ENCODE measurements around the gene CKS2.
"Not testable (repeated sequence)": the region's sequence is repeated elsewhere in the genome, so short reads cannot be mapped to it uniquely, and the experiment has no call there.

The CKS2 gene

DNA sequence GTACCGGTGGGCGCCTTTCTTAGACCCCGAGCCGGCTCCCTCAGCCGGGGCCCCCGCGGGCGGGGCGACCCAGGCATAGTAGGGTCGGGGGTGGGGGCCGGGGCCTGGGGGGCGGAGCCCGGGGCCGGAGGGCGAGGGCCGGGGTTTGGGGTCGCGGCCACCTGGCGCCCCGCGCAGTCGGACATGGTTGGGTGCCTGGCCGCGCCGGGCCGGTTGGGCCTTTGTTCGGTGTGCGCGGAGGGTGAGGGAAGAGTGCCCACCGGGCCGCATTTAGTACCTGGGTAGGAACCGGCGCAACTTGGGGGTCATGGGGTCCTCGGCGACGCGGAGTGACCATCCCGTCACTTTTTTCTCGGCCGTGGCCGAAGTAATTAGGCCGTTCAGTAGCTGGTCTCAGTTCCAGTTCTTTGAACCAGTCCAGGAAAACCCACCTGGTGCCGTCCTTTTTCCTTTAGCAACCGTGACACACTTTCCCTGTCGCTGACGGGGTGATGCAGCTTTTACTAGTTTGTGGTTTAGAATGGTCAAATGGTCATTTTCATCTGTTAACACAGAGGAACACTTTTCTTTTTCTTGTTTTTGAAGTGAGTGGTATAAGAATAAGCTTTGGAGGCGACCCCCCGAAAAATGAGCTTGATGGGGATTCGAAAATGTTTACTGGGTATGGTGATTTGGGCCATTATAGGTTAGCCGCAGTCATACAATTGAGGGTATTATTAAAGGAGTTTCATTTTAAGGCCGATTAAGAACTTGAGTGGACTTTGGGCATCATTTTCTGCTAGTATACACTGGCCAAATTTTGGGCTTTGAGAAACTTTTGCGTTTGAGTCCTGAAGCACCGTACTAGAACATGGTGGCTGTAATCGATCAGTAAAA, 589 bp downstream of the CKS2 start:
- DNase-seq, result no peak

DNA sequence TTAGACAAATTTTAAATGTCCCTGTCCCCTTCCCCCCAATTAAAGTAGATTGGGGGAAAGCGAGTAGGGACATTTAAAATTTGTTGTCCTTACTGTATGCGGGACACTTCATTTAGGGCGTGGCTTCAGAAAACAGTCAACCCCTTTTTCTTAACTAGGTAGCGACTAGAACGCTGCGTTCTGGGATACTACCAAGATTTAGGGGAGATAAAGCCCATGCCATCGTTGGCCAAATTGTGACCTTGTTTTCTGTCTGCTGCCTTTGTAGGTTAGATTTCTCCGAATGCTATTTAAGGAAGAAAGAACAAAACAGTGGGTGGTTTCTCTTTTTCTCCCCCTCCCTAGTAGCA, 1.2 kb downstream of the CKS2 start:
- no peak for DNase-seq

DNA sequence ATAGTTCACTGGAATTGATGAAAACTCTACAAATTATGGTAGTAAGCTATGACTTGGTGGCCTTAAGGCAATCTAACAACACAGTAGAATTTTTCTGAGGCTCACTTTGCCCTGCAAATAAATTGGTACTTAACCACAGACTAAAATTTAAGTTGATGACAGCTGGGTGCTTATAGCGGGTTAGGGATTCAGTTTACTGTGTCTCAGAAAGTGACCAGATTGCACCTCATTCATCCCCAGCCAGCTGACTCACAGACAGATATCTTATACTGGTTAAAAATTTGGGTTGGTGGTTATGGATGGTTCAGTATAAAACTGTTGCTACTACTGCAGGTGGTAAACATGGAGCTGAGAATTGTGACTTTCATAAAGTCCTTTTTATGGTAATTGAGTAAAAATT, 2.8 kb downstream of the CKS2 start:
- no peak for DNase-seq

DNA sequence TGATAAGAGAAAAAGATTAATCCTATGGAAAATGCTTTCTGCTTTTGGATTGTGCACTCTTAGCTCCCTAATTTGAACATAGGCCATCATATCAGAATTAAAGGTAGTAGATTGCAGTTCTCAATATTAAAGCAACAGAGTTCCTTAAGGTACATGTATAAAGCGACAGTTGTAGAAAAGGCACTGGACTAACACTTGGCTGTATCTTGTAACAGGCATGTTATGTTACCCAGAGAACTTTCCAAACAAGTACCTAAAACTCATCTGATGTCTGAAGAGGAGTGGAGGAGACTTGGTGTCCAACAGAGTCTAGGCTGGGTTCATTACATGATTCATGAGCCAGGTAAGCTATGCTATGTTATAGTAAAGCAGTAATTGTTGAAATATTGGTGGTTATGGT, 4.0 kb downstream of the CKS2 start:
- DNase-seq, result no peak

DNA sequence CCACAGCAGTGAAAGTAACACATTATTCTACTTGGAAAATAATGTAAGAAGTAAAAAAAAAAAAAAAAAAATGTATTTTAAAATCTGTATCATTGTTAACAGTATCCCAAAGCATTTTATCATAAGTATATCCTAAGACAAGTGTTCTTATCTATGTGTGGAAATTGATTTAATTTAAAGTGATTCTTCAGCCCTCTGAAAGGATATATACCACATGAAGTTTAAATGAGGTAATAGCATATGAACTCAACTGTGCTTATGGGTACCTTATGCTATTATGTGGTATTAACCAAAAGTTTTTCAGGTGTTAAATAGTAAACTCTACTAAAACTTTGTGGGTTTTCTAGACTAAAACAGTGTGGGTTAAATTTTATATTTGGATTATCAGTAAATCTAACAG, 4.5 kb downstream of the CKS2 start:
- no peak for DNase-seq

DNA sequence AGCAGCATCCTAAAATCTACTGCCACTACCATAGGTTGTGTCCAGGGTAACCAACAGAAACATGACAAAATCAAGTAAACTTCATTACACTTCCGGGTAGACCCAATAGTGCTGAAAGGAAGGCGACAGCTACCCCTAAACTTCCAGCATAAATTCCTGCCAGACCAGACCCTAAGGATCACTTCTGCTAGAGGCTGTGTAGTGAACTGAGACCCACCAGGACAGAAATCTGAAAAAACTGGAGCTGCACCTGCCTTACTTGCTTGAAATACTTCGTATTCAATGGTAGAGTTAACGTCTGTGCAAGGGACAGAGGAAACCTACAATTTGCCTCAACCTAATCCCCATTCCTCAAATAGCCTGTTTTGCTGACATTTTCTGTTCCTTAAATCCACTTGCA, 6.3 kb downstream of the CKS2 start:
- no peak for DNase-seq

DNA sequence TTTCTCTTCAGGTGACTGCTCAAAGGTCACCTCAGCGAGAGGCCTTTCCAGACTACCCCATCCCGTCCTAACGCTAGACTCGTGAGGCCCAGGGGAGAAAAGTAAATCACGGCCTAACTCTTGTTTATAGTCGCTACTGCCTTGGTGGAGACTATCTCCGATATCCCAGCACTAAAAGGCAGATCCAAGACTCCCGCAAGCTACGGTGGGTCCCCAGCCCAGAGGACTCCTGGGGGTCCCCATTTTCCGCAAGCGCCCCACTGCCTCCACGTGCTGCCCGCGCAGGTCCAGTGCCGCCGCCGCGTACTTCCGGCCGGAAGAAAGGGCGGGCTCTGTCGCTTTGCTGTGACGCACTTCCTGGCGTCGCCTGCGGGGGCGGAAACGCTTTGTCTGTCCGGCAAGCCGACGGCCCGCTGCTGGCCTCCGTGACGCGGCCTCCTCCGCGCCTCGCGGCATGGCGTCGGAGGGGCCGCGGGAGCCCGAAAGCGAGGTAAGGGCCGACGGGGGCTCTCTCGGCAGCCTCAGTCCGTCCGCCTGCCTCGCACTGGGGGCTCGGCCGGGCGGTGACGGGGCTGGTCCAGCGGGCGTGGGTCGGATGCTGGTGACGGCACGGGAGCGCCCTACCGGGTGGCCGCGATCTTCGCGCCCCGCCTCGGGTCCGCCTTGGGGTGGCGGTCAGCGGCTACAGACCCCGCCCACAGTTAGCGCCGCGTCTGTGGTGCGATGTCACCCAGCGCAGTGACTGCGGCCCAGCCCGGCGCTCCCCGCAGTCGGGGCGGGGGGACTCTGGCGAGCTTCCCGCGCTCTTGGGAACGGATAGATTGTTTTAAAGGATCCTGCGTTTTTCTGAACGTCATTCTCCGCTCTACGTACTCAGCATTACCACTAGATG, 7.4 kb downstream of the CKS2 start, which contains the start of gene SECISBP2:
SECISBP2 (plus strand) TSS at position 378 of the 892 bp plus-strand sequence; CDS start at position 455, 77 bp downstream.
- peak; percentile 99 for DNase-seq

DNA sequence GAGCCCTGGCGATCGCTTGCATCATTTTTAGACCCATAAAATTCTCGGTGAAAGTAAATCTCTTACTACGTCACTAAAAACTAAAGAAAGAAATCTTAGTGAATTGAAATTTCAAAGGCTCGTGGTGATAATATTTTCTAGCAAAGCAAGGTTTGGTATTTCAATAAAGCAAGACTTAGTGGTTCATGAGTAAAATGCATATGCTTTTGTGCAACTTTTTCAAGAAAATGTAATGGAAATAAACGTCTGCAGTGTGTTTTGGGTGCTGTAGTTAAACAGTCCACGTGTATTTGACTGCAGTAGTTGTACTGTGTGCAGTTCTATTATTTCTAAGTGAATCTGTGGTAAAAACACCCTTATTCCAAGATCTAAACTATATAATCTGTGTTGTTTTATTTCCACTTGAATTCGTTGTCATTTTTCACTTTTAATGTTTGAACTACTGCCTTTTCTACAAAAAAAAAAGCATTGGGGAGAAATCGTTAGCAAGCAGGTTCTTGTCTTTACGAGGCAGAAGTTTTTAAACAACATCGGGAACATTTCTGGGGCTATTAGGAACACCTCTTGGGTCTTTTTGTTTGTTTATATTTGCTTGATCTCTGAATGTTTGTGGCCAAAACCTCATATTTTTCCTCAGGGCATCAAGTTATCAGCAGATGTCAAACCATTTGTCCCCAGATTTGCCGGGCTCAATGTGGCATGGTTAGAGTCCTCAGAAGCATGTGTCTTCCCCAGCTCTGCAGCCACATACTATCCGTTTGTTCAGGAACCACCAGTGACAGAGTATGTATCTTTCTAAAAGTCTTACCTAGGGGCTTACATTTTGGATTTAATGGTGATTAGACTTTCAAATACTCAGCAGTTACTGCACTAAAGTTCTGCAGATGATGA, 8.3 kb downstream of the CKS2 start:
- DNase-seq, result no peak

DNA sequence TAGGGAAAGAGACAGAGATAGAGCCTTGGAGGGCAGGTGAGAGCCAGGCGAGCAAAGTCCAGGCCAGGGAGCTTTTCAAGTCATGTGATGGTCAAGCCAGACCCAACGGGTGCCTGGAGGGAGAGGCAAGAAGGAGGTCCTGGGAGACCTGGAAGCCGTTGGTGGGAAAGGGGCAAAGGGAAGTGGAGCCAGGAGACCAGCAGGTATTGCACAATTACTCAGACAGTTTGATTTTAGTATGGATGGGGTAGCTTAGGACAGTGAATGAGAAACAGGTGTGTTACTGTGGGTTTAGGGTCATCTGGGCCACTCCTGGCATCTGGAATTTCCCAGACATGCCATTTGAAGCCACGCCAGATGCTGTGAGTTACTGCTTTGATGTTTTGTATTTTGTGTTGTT, 12.4 kb downstream of the CKS2 start:
- DNase-seq, result no peak

DNA sequence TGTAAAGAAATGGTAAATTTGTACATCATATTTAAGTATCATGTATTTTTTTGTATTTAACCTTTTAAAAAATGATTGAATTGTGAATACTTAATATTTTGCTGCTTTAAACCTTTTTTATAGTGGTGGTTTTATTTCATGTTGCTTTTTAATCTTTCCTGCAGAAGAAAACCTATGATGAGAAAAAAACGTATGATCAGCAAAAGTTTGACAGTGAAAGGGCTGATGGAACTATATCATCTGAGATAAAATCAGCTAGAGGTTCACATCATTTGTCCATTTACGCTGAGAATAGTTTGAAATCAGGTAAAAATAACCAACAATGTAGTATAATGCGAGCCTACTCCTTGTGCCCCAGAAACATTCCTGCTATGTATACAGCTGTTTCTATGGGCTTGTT, 14.7 kb downstream of the CKS2 start:
- DNase-seq, result no peak

DNA sequence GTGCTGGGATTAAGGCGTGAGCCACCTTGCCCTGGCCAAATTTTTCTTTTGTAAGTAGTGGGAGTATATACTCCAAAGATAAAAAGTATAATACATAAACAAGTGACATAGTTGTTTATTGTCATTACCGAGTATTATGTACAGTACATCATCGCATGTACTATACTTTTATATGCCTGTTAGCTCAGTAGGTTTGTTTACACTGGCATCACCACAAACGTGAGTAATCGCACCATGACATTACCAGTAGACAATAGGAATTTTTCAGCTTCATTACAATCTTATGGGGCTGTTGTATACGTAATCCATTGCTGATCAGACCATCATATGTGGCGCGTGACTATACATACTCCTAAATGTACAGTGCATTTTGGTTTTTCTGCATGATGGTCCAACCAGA, 17.1 kb downstream of the CKS2 start:
- DNase-seq, result no peak

DNA sequence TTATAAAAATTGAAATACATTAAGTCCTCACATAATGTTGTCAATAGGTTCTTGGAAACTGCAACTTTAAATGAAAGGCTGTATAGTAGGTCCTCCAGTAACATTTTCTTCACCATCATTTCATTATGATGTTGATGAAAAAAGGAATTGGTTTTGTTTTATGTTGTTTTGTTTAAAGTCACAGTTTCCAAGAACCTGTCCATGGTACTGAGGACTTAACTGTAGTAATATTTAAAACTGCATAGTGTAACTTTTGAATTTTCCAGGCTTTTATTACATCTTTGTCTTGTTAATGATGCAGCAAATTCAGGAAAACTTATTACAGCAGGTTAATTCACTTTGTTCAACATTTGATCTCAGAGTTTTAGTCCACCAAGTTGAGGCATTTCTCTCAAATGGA, 18.9 kb downstream of the CKS2 start:
- DNase-seq, result no peak

DNA sequence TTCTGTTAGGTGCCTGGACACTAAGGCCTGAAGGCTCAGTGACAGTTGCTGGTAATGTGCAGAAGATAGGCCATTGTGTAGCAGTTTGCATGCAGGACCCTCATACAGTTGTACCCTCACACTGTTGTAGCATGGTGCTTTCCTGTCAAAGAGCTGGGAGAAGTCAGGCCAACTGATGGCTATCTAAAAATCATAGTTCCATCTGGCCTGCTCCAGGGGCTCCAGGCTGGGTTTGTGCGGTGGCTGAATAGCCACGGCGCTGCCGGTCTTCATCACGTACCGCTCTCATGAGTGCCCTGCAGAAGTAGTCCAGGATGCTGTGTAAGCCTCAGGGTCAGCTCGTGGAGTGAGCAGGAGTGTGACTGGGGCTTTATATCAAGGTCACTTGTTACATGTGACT, 19.5 kb downstream of the CKS2 start:
- no peak for DNase-seq

DNA sequence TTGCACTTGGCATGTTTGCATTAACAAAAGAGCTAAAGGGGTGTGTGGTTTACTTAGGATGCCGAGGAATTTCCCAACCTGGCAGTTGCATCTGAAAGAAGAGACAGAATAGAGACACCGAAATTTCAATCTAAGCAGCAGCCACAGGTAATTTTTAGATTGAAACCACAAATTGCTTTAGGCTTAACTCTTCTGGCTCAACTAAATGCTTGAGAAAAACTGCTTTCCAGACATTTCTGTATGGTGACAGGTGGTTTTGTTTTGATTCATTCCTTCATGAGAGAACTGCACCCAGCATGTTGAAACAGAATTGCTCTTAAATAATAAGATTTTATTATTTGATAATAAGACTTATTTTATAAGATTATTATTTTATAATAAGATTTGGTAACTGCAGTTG, 28.8 kb downstream of the CKS2 start:
- no peak for DNase-seq

DNA sequence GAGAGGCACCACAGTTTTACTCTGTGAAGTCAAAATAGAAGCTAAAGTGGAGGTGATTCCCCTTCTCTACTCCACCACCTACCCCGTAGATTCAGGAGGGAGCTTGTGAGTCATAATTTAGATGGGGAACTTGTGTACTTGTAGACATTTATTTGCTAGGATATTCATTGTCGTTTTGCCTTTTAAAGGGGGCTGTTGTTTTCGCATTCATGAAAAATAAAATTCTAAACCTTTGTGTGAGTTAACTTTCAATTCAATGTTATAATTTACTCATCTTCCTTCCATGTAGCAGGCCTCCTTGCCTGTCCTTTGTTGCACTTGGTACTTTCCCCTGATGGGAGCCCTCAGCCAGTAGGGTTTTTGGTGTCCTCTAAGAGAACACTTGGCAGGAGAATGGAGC, 29.3 kb downstream of the CKS2 start:
- no peak for DNase-seq

DNA sequence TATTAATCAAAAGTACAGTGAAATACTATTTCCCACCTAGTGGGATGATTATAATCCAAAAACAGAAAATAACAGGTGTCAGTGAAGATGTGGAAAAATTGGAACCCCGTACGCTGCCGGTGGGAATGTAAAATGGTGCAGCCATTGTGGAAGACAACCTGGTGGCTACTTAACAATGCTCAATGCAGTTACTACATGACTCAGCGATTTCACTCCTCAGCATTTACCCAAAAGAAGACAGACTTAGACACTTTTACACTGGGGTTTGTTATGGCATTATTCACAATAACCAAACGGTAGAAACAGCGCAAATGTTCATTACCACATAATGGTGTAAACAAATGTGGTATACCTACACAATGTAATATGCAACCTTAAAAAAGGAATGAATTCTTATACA, 31.2 kb downstream of the CKS2 start:
- no peak for DNase-seq

DNA sequence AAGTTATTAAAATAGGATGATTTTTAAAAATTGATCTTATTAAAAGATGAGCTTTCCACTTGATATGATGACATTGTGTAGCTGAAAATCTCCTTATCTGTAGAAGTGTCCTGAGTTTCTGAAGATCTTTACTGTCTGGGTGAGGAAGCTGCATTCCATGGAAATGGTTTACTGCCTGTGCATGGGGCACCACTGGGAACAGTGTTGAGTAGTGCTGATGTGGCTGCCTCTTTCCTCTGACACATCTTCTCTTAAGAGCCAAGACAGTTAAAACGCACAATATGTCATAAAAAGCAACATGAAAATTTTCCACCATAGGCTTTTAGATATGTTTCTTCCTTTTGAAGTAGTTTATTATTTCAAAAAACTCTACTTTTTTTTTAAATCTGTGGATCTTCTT, 32.0 kb downstream of the CKS2 start:
- DNase-seq, result no peak

DNA sequence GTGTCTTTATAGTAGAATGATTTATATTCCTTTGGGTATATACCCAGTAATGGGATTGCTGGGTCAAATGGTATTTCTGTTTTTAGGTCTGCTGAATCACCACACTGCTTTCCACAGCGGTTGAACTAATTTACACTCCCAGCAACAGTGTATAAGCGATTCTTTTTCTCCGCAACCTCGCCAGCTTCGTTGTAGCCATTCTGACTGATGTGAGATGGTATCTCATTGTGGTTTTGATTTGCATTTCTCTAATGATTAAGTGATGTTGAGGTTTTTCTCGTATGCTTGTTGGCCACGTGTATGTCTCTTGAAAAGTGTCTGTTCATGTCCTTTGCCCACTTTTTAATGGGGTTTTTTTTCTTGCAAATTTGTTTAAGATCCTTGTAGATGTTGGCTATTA, 32.8 kb downstream of the CKS2 start:
- DNase-seq, result not testable (repeated sequence)

DNA sequence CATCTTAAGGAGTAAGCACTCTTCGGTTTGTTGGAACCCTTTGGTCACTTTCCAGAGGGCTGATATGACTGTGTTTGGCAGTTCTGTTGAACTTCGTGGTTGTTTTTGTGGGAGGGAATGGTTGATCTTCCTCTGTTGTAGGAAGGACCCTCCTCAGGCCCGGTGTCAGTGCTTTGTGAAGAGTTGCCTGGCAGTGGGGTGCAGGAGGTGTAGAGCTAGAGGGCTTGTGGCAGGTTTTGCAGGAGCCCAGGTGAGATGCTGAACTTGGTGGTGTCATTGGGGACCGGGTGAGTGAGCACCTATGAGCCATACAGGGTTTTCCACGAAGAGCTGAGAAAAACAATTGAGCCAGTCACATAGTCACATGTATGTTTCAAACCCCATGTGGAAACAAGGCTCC, 34.5 kb downstream of the CKS2 start:
- DNase-seq, result no peak

DNA sequence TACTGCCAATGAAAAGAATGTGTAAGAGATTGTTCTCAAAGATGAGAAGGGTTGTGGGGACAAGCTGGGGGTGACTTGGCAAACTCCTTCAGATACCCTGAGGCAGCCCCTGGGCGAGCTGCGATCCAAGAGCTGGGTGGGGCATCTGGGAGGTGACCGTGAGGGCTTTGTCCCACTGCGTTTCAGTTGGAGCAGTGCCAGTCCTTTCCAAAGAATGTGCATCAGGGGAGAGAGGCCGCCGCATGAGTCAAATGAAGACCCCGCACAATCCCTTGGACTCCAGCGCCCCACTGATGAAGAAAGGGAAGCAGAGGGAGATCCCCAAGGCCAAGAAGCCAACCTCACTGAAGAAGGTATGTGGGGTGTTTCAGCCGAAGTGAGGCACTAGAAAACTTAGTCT, 35.7 kb downstream of the CKS2 start:
- no peak for DNase-seq

DNA sequence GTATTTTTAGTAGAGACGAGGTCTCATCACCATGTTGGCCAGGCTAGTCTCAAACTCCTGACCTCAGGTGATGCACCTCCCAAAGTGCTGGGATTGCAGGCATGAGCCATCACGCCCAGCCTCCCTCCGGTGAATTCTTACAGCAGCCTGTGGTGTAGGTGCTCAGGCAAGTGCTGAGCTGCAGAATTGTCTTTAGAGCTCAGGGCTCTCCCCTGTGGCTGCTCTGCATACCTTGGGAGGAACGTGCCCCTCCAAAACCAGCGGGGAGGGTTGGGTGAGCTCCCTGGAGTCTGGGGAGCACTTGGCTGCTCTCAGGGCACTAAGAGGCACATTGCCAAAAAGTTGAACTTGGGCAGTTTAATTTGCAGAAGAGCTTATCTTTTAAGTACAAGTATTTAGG, 36.7 kb downstream of the CKS2 start:
- no peak for DNase-seq

DNA sequence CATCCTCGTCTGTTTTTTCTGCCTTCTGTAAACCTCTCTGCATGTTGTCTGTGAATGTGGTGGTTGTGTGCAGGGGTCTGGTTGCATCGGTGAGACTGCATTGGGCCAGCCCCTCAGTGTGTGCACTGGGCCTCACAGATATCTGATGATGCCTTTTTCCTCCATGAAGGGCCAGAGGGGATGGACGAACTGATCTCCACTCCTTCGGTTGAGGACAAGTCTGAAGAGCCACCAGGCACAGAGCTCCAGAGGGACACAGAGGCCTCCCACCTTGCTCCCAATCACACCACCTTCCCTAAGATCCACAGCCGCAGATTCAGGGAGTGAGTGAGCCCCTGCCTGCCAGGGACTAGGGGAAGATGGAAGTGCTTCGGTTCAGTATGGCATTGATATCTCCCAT, 38.6 kb downstream of the CKS2 start:
- no peak for DNase-seq

DNA sequence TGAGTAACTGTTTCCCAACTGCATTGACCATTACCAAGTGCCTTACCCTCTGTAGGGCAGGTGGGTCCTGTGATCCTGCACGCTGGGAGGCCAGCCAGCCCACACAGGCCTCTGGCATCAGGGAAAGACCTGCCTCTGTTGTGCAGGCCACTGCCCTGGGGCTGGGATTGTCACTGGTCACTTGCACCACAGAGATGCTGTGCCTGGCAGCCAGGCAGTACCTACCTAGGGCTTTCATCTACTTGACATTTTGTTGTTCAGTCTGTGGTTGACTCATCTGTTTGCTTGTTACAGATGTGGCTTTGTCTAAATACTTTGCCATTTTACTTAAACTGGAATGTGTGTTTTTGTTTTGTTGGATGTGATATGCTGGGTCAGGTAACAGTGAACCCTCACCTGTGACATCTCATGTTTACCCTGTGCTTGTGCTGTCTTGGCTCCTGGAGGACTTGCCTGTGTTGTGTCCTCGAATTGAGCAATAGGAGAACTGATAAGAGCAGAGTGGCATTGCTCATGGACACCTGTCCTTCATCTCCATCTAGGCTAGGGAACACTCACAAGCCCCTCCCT, 40.1 kb downstream of the CKS2 start:
- DNase-seq, result no peak
